ENCODE results near the gene SLC2A1.

SLC2A1 gene

GRCh38 chr1:42926235-42926878, 32.3 kb downstream of the SLC2A1 start:
- DNase-seq (ENCODE audit: low spot score): no peak
- in situ Hi-C loops (cut with MboI; ENCODE audit: low sequenced_read_pairs, unreplicated experiment): no loop called here
- TF ChIP-seq, protein P1, sequence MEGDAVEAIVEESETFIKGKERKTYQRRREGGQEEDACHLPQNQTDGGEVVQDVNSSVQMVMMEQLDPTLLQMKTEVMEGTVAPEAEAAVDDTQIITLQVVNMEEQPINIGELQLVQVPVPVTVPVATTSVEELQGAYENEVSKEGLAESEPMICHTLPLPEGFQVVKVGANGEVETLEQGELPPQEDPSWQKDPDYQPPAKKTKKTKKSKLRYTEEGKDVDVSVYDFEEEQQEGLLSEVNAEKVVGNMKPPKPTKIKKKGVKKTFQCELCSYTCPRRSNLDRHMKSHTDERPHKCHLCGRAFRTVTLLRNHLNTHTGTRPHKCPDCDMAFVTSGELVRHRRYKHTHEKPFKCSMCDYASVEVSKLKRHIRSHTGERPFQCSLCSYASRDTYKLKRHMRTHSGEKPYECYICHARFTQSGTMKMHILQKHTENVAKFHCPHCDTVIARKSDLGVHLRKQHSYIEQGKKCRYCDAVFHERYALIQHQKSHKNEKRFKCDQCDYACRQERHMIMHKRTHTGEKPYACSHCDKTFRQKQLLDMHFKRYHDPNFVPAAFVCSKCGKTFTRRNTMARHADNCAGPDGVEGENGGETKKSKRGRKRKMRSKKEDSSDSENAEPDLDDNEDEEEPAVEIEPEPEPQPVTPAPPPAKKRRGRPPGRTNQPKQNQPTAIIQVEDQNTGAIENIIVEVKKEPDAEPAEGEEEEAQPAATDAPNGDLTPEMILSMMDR (IDR thresholded peaks at IDR 0.05; ENCODE audit: borderline replicate concordance, control extremely low read depth, extremely low read depth, insufficient read depth, missing control alignments): no peak

DNA sequence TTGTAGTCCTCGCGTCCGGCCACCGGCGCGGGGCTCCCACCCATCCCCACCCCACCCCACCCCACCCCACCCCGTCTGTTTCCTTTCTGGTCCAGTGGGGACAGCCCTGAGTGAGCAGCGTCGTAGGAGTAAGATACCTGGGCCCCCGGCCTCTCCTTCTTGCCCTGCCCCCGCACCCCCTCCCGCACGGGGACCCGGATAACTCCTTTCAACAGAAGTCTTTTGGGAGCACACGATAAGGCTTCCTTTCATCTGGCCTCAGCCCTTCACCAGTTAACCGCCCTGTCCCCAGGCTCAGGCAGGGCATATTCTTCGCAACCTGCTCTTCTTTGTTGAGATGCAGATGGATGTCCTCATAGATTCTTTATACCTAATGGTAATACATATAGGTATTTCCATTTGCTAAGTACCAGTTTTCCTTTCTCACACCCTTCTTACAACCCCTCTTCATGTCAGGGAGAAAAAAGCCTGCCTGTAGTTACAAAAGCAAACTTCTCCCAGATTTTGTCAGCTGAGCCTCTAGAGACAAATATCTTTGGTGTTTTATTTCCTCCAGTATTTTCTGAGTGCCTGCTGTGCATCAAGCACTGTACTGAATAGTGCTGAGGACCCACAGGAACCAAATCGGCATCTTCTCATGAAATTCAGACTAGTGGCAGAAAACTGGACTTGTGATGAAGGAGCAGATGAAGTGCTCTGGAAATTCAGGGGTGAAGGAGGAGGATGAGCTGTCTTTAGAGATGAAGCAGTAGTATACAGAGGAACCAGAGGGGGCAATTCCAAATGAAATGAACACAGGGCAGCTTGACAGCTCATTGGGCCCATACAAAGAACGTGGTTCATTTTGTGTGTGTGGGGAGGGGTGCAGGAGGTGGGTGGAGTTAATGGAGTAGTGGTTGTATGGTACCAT, 33.6 kb downstream of the SLC2A1 start:
- DNase-seq (ENCODE audit: low spot score): peak; percentile 16
- in situ Hi-C loops (cut with MboI; ENCODE audit: low sequenced_read_pairs, unreplicated experiment): loop anchor here (5.0 kb wide), 1 partner anchor 142 kb away; no protein-coding TSS in a partner anchor
- TF ChIP-seq, protein P1 (IDR thresholded peaks at IDR 0.05; ENCODE audit: borderline replicate concordance, control extremely low read depth, extremely low read depth, insufficient read depth, missing control alignments): no peak

- in situ Hi-C loops (cut with MboI; ENCODE audit: low sequenced_read_pairs, unreplicated experiment): loop anchor here (5.0 kb wide), 1 partner anchor 143 kb away; no protein-coding TSS in a partner anchor
- DNase-seq (ENCODE audit: low spot score): peak; percentile 95
- TF ChIP-seq, protein P1 (IDR thresholded peaks at IDR 0.05; ENCODE audit: borderline replicate concordance, control extremely low read depth, extremely low read depth, insufficient read depth, missing control alignments): no peak
Measured at GRCh38 chr1:42924082-42924850, 34.4 kb downstream of the SLC2A1 start.

GRCh38 chr1:42923367-42924081, 35.1 kb downstream of the SLC2A1 start:
- peak; percentile 12 for DNase-seq (ENCODE audit: low spot score)
- TF ChIP-seq, protein P1 (IDR thresholded peaks at IDR 0.05; ENCODE audit: borderline replicate concordance, control extremely low read depth, extremely low read depth, insufficient read depth, missing control alignments): no peak
- in situ Hi-C loops (cut with MboI; ENCODE audit: low sequenced_read_pairs, unreplicated experiment): loop anchor here (5.0 kb wide), 1 partner anchor 144 kb away; no protein-coding TSS in a partner anchor

- in situ Hi-C loops (cut with MboI; ENCODE audit: low sequenced_read_pairs, unreplicated experiment): loop anchor here (5.0 kb wide), 1 partner anchor 144 kb away; no protein-coding TSS in a partner anchor
Measured at GRCh38 chr1:42922687-42923366, 35.8 kb downstream of the SLC2A1 start.

More at GRCh38 chr1:42922687-42923366, 35.8 kb downstream of the SLC2A1 start:
- TF ChIP-seq, protein P1 (IDR thresholded peaks at IDR 0.05; ENCODE audit: borderline replicate concordance, control extremely low read depth, extremely low read depth, insufficient read depth, missing control alignments): peak; percentile 59
- DNase-seq (ENCODE audit: low spot score): peak; percentile 80
